Measurements from ENCODE around the gene CD44.

The CD44 gene

GRCh38 chr11:35246745-35247144 lies 107.8 kb downstream of the CD44 start:
- no peak for DNase-seq (ENCODE audit: low read depth)
- H3K4me3 ChIP-seq (ENCODE audit: low read depth, low read length), result no peak overlapping the region

GRCh38 chr11:35247428-35247827 lies 108.5 kb downstream of the CD44 start:
- no peak overlapping the region for H3K4me3 ChIP-seq (ENCODE audit: low read depth, low read length)
- no peak for DNase-seq (ENCODE audit: low read depth)

GRCh38 chr11:35247863-35248262 lies 108.9 kb downstream of the CD44 start:
- DNase-seq (ENCODE audit: low read depth), result no peak
- H3K4me3 ChIP-seq (ENCODE audit: low read depth, low read length), result no peak overlapping the region

GRCh38 chr11:35248558-35249323 lies 109.8 kb downstream of the CD44 start:
- no peak overlapping the region for H3K4me3 ChIP-seq (ENCODE audit: low read depth, low read length)
- no peak for DNase-seq (ENCODE audit: low read depth)

GRCh38 chr11:35250192-35250591 lies 111.2 kb downstream of the CD44 start:
- DNase-seq (ENCODE audit: low read depth), result no peak
- H3K4me3 ChIP-seq (ENCODE audit: low read depth, low read length), result no peak overlapping the region

- no peak for DNase-seq (ENCODE audit: low read depth)
Observed at GRCh38 chr11:35250621-35251020, 111.7 kb downstream of the CD44 start.

GRCh38 chr11:35253237-35253636 lies 114.3 kb downstream of the CD44 start:
- H3K4me3 ChIP-seq (ENCODE audit: low read depth, low read length), result no peak overlapping the region
- no peak for DNase-seq (ENCODE audit: low read depth)

More at GRCh38 chr11:35250621-35251020, 111.7 kb downstream of the CD44 start:
- H3K4me3 ChIP-seq (ENCODE audit: low read depth, low read length), result no peak overlapping the region

- DNase-seq (ENCODE audit: low read depth), result no peak
- no peak overlapping the region for H3K4me3 ChIP-seq (ENCODE audit: low read depth, low read length)
Observed at GRCh38 chr11:35255514-35255913, 116.5 kb downstream of the CD44 start.

- no peak for DNase-seq (ENCODE audit: low read depth)
Observed at GRCh38 chr11:35256296-35256695, 117.3 kb downstream of the CD44 start.

GRCh38 chr11:35257281-35257680 lies 118.3 kb downstream of the CD44 start:
- no peak overlapping the region for H3K4me3 ChIP-seq (ENCODE audit: low read depth, low read length)
- DNase-seq (ENCODE audit: low read depth), result no peak

More at GRCh38 chr11:35256296-35256695, 117.3 kb downstream of the CD44 start:
- no peak overlapping the region for H3K4me3 ChIP-seq (ENCODE audit: low read depth, low read length)

GRCh38 chr11:35259529-35259928 lies 120.6 kb downstream of the CD44 start:
- DNase-seq (ENCODE audit: low read depth), result no peak

GRCh38 chr11:35260342-35260985 lies 121.5 kb downstream of the CD44 start:
- DNase-seq (ENCODE audit: low read depth), result peak; percentile 49
- no peak overlapping the region for H3K4me3 ChIP-seq (ENCODE audit: low read depth, low read length)

More at GRCh38 chr11:35259529-35259928, 120.6 kb downstream of the CD44 start:
- no peak overlapping the region for H3K4me3 ChIP-seq (ENCODE audit: low read depth, low read length)

- H3K4me3 ChIP-seq (ENCODE audit: low read depth, low read length), result no peak overlapping the region
- DNase-seq (ENCODE audit: low read depth), result no peak
Observed at GRCh38 chr11:35261197-35261596, 122.2 kb downstream of the CD44 start.

GRCh38 chr11:35262056-35262455 lies 123.1 kb downstream of the CD44 start:
- H3K4me3 ChIP-seq (ENCODE audit: low read depth, low read length), result no peak overlapping the region
- DNase-seq (ENCODE audit: low read depth), result no peak

- DNase-seq (ENCODE audit: low read depth), result no peak
- H3K4me3 ChIP-seq (ENCODE audit: low read depth, low read length), result no peak overlapping the region
Observed at GRCh38 chr11:35262735-35263134, 123.8 kb downstream of the CD44 start.

- no peak overlapping the region for H3K4me3 ChIP-seq (ENCODE audit: low read depth, low read length)
Observed at GRCh38 chr11:35265755-35266454, 126.9 kb downstream of the CD44 start.

GRCh38 chr11:35267504-35267903 lies 128.5 kb downstream of the CD44 start:
- no peak overlapping the region for H3K4me3 ChIP-seq (ENCODE audit: low read depth, low read length)
- no peak for DNase-seq (ENCODE audit: low read depth)

More at GRCh38 chr11:35265755-35266454, 126.9 kb downstream of the CD44 start:
- no peak for DNase-seq (ENCODE audit: low read depth)

GRCh38 chr11:35270342-35270741 lies 131.4 kb downstream of the CD44 start:
- DNase-seq (ENCODE audit: low read depth), result no peak
- H3K4me3 ChIP-seq (ENCODE audit: low read depth, low read length), result no peak overlapping the region

GRCh38 chr11:35271031-35271430 lies 132.1 kb downstream of the CD44 start:
- DNase-seq (ENCODE audit: low read depth), result no peak
- no peak overlapping the region for H3K4me3 ChIP-seq (ENCODE audit: low read depth, low read length)

GRCh38 chr11:35272391-35272902 lies 133.5 kb downstream of the CD44 start:
- H3K4me3 ChIP-seq (ENCODE audit: low read depth, low read length), result no peak overlapping the region
- DNase-seq (ENCODE audit: low read depth), result no peak

Data from skeletal muscle cell (primary cell).